Panc1 (cell line): ENCODE results near the gene CDYL. TPM values are rescaled to one million over a fixed set of nuclear protein-coding genes. Genes with fewer than 3 reads are reported as not detected.

ENCODE experiments used
- ATAC-seq: fragments of 200-7000 bp; cut with Tn5 transposase; 2 replicates; pipeline ENCODE4 v1.9.1; 2020; ENCODE audit warnings: mild to moderate bottlenecking, moderate library complexity
- BruUV-seq: library from RNA; stranded (reverse); fragments of 400-500 nt; replicated peaks from 2 replicates; lab custom pipeline; 2021; lab: Mats Ljungman, UMichigan
- CTCF ChIA-PET: fragments of 300-600 bp; sonication (Branson Sonifier 250); formaldehyde crosslinking; loops from one replicate; lab custom pipeline; 2022; ENCODE audit warnings: antibody characterized with exemption; lab: Charles Lee
- POLR2A ChIA-PET: fragments of 300-600 bp; sonication (Branson Sonifier 250); formaldehyde crosslinking; loops from one replicate; lab custom pipeline; 2022; ENCODE audit warnings: antibody characterized with exemption; lab: Charles Lee
- DNase-seq: peaks from one replicate; pipeline ENCODE4 v3.0.0-alpha.2; 2010; ENCODE audit warnings: low read depth, low spot score
- H3K27ac ChIP-seq: 2 replicates; pipeline ENCODE4 v1.5.1; 2011; ENCODE audit warnings: mild to moderate bottlenecking, low read length, inconsistent platforms
- H3K27me3 ChIP-seq: fragments of 200-500 bp; sonication (Bioruptor generic); 2 replicates; pipeline ENCODE4 v1.6.0; 2014; ENCODE audit warnings: low read length, inconsistent platforms; ENCODE audit not compliant: control insufficient read depth, insufficient read depth
- H3K36me3 ChIP-seq: fragments of 200-500 bp; sonication (Bioruptor generic); 2 replicates; pipeline ENCODE4 v1.5.1; 2014; ENCODE audit warnings: inconsistent platforms, mild to moderate bottlenecking, low read length, moderate library complexity; ENCODE audit not compliant: control insufficient read depth, insufficient read depth
- H3K4me1 ChIP-seq: 2 replicates; pipeline ENCODE4 v1.5.1; 2011; ENCODE audit warnings: inconsistent platforms, mild to moderate bottlenecking, low read length, moderate library complexity; ENCODE audit not compliant: control insufficient read depth, insufficient read depth
- H3K4me3 ChIP-seq, 2 experiments: 2 replicates each; pipeline ENCODE4 v1.5.1; 2011 to 2012; ENCODE audit warnings: low read depth in 2 of 2, low read length in 2 of 2, mild to moderate bottlenecking in 2 of 2, inconsistent platforms in 1 of 2, moderate library complexity in 1 of 2
- H3K9me3 ChIP-seq: fragments of 200-500 bp; sonication (Bioruptor generic); 2 replicates; pipeline ENCODE4 v1.5.1; 2014; ENCODE audit warnings: low read depth, mild to moderate bottlenecking, inconsistent platforms, low read length, moderate library complexity; ENCODE audit not compliant: control insufficient read depth, insufficient read depth
- POLR2AphosphoS5 ChIP-seq: IDR thresholded peaks from 2 replicates; pipeline ENCODE4 v1.6.1; 2012; ENCODE audit warnings: mild to moderate bottlenecking, low read depth, low read length, moderate library complexity
- SIN3A ChIP-seq: IDR thresholded peaks from 2 replicates; pipeline ENCODE4 v1.6.1; 2012; ENCODE audit warnings: low read depth, mild to moderate bottlenecking, low read length, moderate library complexity, borderline replicate concordance; ENCODE audit not compliant: insufficient read depth
- TCF7L2 ChIP-seq: IDR thresholded peaks from 2 replicates; pipeline ENCODE4 v1.6.1; 2011; ENCODE audit warnings: mild to moderate bottlenecking, low read depth, low read length, inconsistent platforms
- in situ Hi-C: cut with HindIII; loops from 2 replicates; pipeline ENCODE4 v1.10.0; 2016; ENCODE audit warnings: low sequenced_read_pairs, low pct_unique_long_range_greater_than_20kb
- intact Hi-C: fragments of 100-400 bp; cut with micrococcal nuclease; formaldehyde crosslinking; loops from one replicate; pipeline ENCODE4 v1.10.0; 2022; ENCODE audit not compliant: unreplicated experiment
- total RNA-seq: library from RNA; stranded (reverse); gene quantifications from one replicate; pipeline ENCODE4 v1.2.1, GENCODE V29; 2021; ENCODE audit not compliant: unreplicated experiment
- TF ChIP-seq, protein P1 (sequence below): fragments of 450-650 bp; IDR thresholded peaks from 2 replicates; pipeline ENCODE4 v1.5.1; 2017; ENCODE audit warnings: mild to moderate bottlenecking
- TF ChIP-seq, protein P2 (sequence below), 2 experiments: IDR thresholded peaks; 2 replicates each; pipeline ENCODE4 v1.6.1; 2011 to 2012; ENCODE audit warnings: low read depth in 2 of 2, control low read depth in 1 of 2, low read length in 1 of 2, mild to moderate bottlenecking in 1 of 2, moderate library complexity in 1 of 2; ENCODE audit not compliant: insufficient read depth in 1 of 2

Gene CDYL
- total RNA-seq, 1 experiment from 2014 or later: 61.4 TPM

DNA sequence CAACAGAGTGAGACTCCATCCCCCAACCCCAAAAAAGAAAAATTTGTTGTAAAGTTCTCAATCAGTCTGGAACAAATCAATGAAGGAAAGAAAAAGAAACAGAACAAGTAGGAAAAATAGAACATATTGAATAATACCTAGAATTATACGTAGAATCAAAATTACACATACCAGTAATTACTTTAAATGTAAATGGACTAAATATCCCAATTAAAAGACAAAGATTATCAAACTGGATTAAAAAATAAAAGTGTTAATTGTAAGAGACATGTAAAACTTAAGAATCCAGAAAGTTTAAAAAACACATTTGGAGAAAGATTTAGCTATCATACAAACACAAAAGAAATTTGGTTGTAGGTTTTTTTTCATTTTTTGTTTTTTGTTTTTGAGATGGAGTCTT, 12.3 kb upstream of the CDYL start:
- POLR2A ChIA-PET: no interaction called here
- no TSS peak for BruUV-seq
- Histone ChIP-seq H3K9me3 (peaks cover 6% of the 10 kb centered on the region; the same call in 1 of the 2 replicates), H3K27ac (no peak overlapping the region), H3K27me3 (no peaks in the 10 kb centered on the region), H3K4me1 (no peaks in the 10 kb centered on the region), H3K36me3 (no peaks in the 10 kb centered on the region), H3K4me3 (no peak overlapping the region)
- in situ Hi-C loops (no loop called here), intact Hi-C loops (no loop called here)
- TF ChIP-seq SIN3A (no peak), POLR2AphosphoS5 (no peak), TCF7L2 (no peak)
- TF ChIP-seq, protein P1, sequence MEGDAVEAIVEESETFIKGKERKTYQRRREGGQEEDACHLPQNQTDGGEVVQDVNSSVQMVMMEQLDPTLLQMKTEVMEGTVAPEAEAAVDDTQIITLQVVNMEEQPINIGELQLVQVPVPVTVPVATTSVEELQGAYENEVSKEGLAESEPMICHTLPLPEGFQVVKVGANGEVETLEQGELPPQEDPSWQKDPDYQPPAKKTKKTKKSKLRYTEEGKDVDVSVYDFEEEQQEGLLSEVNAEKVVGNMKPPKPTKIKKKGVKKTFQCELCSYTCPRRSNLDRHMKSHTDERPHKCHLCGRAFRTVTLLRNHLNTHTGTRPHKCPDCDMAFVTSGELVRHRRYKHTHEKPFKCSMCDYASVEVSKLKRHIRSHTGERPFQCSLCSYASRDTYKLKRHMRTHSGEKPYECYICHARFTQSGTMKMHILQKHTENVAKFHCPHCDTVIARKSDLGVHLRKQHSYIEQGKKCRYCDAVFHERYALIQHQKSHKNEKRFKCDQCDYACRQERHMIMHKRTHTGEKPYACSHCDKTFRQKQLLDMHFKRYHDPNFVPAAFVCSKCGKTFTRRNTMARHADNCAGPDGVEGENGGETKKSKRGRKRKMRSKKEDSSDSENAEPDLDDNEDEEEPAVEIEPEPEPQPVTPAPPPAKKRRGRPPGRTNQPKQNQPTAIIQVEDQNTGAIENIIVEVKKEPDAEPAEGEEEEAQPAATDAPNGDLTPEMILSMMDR: no peak
- TF ChIP-seq, protein P2, sequence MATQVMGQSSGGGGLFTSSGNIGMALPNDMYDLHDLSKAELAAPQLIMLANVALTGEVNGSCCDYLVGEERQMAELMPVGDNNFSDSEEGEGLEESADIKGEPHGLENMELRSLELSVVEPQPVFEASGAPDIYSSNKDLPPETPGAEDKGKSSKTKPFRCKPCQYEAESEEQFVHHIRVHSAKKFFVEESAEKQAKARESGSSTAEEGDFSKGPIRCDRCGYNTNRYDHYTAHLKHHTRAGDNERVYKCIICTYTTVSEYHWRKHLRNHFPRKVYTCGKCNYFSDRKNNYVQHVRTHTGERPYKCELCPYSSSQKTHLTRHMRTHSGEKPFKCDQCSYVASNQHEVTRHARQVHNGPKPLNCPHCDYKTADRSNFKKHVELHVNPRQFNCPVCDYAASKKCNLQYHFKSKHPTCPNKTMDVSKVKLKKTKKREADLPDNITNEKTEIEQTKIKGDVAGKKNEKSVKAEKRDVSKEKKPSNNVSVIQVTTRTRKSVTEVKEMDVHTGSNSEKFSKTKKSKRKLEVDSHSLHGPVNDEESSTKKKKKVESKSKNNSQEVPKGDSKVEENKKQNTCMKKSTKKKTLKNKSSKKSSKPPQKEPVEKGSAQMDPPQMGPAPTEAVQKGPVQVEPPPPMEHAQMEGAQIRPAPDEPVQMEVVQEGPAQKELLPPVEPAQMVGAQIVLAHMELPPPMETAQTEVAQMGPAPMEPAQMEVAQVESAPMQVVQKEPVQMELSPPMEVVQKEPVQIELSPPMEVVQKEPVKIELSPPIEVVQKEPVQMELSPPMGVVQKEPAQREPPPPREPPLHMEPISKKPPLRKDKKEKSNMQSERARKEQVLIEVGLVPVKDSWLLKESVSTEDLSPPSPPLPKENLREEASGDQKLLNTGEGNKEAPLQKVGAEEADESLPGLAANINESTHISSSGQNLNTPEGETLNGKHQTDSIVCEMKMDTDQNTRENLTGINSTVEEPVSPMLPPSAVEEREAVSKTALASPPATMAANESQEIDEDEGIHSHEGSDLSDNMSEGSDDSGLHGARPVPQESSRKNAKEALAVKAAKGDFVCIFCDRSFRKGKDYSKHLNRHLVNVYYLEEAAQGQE (IDR thresholded peaks at IDR 0.05; ENCODE audit: insufficient read depth in 1 of 2, low read depth in 2 of 2, low read length in 1 of 2): no peak
- ATAC-seq (no peak), DNase-seq (no peak)
- CTCF ChIA-PET: no interaction called here

DNA sequence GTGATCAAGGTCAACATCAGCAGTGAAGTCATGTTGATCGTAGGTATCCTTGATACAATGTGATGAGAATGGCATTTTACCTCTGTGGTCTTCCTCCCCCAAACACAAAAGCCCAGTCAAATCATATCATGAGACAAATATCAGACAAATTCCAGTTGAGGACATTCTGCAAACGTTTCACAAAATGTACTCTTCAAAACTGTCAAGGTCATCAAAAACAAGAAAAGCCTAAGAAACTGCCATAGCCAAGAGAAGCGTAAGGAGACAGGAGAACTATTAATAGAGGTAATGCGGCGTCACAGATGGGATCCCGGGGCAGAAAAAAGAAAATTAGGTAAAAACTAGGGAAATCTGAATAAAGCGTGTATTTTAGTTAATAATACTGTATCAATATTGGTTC, 7.4 kb upstream of the CDYL start:
- ChIA-PET POLR2A (no interaction called here), CTCF (no interaction called here)
- Histone ChIP-seq H3K9me3 (no peaks in the 10 kb centered on the region), H3K4me1 (no peaks in the 10 kb centered on the region), H3K27me3 (peaks cover 6% of the 10 kb centered on the region; the same call in 1 of the 2 replicates), H3K4me3 (no peak overlapping the region), H3K36me3 (no peaks in the 10 kb centered on the region), H3K27ac (no peak overlapping the region)
- intact Hi-C loops (no loop called here), in situ Hi-C loops (no loop called here)
- no peak for DNase-seq
- TF ChIP-seq TCF7L2: no peak
- no peak for TF ChIP-seq SIN3A
- TF ChIP-seq, protein P2 (IDR thresholded peaks at IDR 0.05; ENCODE audit: insufficient read depth in 1 of 2, low read depth in 2 of 2, low read length in 1 of 2): no peak
- no peak for TF ChIP-seq POLR2AphosphoS5
- TF ChIP-seq, protein P1: no peak
- ATAC-seq: no peak
- BruUV-seq: no TSS peak
